HG03571 (cell line): ENCODE results near the gene CRHR1.
"Not testable (repeated sequence)": the region's sequence is repeated elsewhere in the genome, so short reads cannot be mapped to it uniquely, and the experiment has no call there.

ENCODE experiments used
- ATAC-seq: cut with Tn5 transposase; IDR thresholded peaks from one replicate; pipeline ENCODE4 v1.9.1; 2021; ENCODE audit not compliant: unreplicated experiment

CRHR1 gene

GRCh38 chr17:45784293-45784740 is at the start of gene CRHR1:
TSS of gene CRHR1 (plus strand) at chr17:45784320. CDS start at chr17:45784545, 225 bp downstream.
- no peak for ATAC-seq

DNA sequence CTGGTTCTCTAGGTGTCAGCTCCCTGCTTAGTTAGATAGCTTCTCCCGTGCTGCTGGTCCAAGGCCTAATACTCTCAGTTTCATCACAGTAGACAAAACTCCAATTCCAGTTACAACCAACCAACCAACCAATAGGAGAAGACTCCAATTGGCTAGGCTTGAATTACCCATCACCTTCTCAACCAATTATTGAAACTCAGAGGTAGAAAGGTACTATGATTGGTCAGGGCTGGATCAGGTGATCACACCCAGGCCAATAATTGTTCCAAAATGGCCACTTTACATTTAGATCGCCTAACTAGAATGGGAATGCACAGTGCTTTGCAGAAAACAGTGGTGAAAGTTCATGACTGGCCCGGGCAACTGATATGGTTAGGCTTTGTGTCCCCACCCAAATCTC is 49.5 kb upstream of the CRHR1 start:
- ATAC-seq, result no peak

DNA sequence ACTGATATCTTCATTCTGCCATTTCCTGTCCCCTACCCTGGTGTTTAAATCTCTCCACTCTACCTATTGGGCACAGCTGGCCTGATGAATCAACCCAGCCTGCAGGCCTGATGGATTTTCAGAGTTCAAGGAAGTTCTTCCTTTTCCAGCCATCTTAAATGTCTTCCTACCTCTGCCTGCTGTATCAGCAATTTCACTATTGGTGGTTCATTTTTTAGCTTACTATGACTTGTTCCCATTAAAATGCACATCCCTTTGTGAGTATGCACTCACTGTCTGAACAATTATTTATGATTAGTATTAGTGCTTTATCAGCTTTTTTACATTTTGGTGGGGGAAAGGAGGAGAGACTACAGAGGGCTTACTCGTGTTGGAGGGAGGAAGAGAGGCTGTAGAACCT is 48.6 kb upstream of the CRHR1 start:
- ATAC-seq, result no peak

DNA sequence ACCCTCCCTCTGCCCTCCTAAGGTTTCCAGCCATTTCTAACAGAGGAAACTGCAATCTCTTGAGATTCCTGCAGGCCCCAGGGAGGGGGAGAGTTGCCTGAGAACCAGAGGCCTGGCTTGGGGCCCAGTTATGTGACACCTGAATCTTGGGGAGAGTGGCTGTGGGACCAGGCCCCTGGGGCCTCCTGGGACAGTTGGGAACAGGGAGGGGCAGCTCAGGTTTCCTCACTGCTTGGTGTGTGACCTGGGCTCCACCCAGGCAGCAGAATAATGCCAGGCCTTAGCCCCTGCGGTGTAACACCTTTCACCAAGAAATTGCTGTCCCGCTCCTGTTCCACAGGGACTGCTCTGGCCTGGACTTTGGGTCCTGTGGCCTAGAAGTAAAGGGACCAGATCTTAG is 44.3 kb upstream of the CRHR1 start:
- no peak for ATAC-seq

- ATAC-seq, result no peak
Observed at GRCh38 chr17:45740553-45741330, 43.4 kb upstream of the CRHR1 start.

- ATAC-seq, result no peak
Observed at GRCh38 chr17:45742251-45742650, 41.9 kb upstream of the CRHR1 start.

DNA sequence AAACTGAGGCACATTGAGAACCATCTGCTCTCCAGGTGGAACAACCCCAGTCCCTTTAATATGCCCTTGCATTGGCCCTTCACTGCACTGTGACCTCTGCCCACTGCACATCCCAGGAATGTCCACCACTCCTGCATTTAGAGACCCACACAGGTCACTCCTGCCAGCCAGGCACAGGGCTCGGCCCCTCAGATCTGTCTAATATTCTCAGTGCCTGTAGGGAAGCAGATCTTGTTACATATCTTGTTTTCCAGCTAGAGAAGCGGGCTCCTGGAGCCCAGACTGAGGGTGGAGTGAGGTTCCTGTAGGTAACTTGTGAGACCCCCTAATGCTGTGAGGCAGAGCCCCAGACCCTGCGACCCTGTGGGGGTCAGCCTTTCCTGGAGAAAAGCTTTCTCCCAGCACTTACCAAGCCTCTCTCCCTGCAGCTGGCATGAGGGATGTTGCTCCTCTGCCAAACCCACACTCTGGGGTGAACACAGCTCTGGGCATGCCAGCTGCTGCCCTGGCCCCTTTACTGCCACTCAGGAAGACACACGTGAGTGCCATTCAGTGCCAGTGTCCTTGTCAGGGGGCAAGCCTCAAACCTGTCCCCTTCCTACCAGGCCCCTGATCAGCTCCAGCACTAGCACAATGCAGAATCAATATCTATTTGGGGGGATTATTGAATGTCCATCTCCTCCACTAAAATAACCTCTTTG is 40.3 kb upstream of the CRHR1 start:
- ATAC-seq, result no peak

DNA sequence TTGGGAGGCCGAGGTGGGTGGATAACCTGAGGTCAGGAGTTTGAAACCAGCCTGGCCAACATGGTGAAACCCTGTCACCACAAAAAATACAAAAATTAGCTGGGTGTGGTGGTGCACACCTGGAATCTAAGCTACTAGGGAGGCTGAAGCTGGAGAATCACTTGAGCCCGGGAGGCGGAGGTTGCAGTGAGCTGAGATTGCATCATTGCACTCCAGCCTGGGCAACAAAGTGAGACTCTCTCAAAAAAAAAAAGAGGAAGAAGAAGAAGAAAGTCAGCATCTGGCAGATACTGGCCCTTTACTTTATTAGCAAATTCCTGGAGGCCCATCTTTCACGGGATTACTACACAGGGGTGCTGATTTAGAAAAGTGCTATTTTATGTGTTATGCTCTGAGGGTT is 39.3 kb upstream of the CRHR1 start:
- not testable (repeated sequence) for ATAC-seq

DNA sequence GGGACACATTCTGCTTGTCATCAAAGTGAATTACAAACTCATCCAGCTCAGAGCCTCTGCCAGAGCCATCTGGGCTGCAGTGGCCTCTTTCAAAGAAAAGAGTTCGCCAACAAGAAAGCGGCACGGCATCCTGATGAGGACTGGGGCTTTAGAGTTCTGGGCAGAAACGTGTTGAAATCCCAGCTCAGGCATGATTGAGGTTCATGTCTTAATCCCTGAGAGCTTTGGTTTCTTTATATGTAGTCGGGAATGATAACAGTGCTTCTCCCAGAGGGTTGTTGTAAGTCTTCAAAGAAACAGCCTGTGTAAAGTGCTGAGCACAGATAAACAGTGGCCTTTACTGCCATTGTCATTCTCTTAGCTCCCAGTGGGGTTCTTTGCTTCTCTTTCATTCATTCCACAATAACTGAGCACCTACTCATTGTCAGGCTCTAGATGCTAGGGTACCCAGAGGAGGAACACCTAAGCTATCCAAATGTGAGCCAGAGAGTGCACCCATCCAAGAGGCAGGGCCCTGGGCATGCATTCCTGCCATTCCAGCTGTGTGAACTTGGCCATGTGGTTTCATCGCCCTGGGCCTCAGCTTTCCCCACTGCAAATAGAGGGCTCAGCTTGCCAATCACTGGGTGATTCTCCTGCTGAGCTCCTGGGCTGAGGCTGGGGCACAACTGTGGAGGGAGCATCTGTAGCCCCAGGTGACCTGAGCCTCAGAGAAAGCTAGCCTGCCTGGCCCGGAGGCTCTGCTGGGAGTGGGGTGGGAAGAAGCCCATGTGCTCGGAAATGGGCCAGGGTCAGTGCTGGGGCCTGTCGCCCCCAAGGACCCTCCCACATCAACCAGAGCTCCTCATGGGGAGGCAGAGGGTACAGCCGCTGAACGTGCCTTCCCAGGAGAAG is 38.3 kb upstream of the CRHR1 start:
- no peak for ATAC-seq

- no peak for ATAC-seq
Observed at GRCh38 chr17:45747911-45748310, 36.2 kb upstream of the CRHR1 start.

DNA sequence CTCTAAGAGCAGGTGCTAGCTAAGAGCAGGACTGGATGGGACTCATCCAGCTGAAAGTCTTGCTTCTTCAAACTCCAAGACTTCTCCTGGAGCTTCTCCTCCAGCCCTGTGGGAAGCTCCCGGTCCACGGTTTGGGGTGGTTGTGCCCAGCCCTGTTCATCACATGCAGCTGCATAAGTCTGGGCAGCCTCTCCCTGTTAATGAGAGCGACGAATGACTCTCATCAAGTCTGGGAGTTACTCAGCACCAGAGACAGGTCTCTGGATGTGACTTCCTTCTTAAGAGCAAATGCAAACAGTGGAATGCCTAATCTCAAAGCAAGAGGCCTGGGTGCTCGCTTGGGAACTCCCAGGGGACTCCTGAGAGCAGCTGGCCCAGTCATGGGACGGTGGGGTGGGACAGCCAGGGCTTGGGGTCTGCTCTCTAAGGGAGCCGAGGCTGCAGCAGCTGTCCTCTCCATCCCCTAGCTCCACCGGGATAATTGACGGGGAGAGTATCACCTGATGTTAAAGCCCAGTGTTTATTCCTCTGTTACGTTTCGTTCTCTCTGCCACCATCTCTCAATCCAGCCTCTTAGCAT is 35.3 kb upstream of the CRHR1 start:
- ATAC-seq, result no peak

- no peak for ATAC-seq
Observed at GRCh38 chr17:45749831-45750335, 34.2 kb upstream of the CRHR1 start.

- ATAC-seq, result no peak
Observed at GRCh38 chr17:45750779-45751440, 33.2 kb upstream of the CRHR1 start.

GRCh38 chr17:45751466-45751865 is 32.7 kb upstream of the CRHR1 start:
- no peak for ATAC-seq

DNA sequence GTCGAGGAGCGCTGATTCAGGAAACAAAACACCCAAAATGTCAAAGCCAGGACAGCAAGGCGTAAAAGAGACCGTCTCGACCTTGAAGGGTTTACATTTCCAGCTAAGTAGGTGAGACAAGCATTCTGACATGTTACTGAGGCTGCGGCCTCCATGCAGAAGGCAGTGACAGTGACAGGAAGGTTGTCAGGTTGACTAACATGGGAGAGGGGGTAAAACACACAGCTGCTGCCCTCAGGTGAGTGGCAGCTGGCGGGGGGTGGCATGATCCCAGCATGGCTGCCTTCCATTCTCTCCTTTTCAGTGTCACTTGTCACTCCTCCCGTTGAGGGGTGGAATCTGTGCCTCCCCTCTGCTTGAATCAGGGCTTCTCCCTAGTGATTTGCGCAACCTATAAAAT is 31.9 kb upstream of the CRHR1 start:
- ATAC-seq, result no peak

GRCh38 chr17:45753645-45754225 is 30.4 kb upstream of the CRHR1 start:
- no peak for ATAC-seq

DNA sequence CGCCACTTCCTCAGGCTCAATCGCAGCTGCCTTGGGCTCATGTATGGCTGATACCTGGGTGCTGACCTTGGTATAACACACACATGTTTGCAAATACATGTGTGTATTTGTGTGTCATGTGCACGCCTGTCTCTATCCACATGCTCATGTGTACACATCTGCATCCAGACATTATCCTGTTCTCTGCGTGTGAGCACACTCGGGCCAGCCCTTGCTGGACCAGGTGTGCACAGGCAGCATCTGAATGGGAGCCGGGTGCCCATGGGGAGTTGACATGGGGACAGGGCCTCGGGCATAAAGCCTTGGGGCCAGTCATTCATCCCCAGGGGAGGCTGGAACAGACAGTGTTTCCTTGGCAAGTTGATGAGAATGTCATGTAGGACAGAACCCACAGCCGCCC is 29.1 kb upstream of the CRHR1 start:
- ATAC-seq, result no peak

GRCh38 chr17:45756266-45756991 is 27.7 kb upstream of the CRHR1 start:
- ATAC-seq, result no peak
